LoVo (cell line): ENCODE data around the gene THAP8.
A peak's percentile ranks its signal among the peaks of the same experiment; 100 is the strongest.

ENCODE experiments used
- DNase-seq: peaks from one replicate; pipeline ENCODE4 v3.0.0-alpha.2; 2016; ENCODE audit warnings: low spot score

Gene THAP8

DNA sequence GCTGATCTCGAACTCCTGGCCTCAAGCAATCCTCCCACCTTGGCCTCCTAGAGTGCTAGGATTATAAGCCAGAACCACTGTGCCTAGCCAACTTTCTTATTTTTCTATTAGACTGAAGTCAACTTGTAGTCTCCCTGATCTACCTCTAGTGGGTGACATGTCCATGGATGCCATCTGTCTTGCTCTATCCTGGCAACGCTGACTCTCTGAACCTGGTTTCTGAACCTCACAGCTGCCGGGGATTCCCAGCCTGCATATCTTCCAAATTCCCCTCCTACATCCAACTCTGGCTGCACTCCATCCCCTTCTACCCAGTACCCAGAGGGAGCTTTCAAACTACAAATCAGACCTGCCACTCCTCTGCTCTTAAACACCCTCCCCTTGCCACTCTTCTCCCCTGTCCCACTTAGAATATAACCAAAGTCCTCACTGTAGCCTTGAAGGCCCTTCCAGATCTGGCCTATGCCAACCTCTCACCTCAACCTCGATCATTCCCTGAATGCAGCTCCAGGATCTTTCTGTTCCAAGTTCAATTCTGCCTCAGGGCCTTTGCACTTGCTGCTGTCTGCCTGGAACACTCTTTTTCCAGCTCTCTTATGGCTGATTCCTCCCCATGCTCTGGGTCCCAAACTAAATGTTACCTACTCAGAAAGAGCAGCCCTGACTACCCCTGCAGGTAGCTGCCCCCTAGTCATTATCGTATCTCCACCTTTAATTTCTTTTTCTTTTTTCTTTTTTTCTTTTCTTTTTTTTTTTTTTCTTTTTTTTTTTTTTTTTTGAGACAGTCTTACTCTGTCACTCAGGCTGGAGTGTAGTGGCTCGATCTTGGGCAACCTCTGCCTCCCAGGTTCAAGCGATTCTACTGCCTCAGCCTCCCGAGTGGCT is 23.6 kb downstream of the THAP8 start:
- DNase-seq, result no peak

DNA sequence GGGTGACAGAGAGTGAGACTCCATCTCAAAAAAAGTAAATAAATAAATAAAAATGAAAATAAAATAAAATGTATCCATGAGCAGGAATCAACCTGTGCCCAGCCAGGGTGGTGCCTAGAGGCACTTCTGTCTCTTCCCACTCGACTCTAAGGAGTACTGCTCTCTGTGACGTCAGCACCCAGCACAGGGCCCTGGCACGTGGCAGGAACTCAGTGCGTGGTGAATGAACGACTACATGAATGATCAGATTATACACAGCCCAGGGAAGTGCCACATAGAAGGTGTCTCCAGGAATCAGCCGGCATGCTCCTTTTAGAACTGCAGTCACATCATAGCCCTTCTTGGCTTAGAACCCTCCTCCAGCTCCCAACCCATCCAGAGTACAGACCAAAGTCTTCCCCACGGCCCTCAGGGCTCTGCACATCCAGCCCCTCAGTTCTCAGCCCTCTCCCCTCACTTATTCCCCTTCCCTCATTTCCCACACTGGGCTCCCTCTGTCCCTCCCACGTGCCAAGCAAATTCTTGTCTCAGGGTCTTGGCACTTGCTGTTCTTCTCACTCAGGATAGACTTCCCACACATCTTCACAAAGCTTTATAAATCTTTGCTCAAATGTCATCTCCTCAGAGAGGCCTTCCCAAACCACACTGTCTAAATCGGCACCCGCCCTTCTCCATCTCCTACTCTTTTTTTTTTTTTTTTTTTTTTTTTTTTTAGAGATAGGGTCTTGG is 25.6 kb downstream of the THAP8 start:
- no peak for DNase-seq

DNA sequence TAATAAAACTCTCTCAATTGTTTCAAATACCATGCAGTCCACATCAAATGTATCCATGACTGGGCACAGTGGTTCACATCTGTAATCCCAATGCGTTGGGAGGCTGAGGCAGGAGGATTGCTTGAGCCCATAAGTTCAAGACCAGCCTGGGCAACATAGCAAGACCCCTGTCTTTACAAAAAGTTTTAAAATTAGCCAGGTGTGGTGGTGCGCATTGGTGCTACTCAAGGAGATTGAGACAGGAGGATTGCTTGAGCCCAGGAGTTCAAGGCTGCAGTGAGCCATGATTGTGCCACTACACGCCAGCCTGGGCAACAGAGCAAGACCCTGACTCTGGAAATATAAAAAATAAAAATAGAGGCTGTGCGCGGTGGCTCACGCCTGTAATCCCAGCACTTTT is 26.4 kb downstream of the THAP8 start:
- no peak for DNase-seq

DNA sequence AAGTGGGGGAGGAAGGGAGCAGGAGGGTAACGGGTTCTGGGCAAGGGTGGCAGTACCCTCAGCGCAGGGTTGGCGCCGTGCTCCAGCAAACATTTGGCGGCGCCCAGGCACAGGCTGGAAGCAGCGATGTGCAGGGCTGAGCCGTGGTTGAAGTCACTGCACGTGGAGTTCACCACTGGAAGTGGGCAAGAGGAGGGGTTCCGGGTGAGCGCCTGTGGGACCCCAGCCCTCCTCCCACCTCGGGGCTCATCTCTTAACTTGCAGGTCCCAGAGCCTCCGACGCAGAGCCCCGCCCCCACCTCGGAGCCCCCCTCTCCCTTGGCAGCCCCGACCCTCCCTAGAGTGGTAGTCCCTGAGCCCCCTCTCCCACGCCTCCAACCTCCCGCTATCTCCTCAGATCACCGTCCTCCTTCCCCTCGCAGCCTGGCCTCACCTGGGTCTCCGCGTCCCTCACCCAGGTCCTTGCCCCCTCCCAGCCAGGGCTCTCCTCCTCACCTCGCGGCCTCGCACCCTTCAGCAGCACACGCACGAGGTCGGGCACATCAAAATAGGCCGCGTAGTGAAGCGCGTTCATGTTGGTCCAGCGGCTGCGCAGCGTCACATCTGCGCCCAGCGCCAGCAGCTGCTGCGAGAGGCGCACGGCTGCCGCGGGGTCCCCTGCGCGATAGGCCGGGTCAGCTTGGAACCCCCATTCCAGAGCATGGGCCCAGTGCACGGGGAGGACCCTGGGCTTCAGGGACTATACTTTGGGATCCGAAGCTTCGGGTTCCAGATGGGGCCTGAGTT is 27.8 kb downstream of the THAP8 start:
- no peak for DNase-seq

DNA sequence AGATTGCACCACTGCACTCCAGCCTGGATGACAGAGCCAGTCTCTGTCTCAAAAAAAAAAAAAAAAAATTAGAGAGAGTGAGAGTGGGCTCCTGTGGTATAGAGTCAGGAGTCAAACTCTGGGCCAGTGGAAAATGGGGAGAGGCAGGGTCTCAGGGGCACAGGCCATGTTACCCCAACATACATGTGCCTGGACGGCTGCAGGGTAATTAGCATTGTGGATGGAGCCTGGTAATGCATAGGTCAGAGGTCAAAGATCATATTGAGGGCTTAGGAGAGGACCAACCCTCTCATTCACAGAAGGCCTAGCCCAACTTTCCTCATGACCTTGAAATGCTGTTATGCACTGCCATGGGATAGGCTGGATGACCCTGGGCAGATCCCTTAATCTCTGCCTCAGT is 28.5 kb downstream of the THAP8 start:
- no peak for DNase-seq

DNA sequence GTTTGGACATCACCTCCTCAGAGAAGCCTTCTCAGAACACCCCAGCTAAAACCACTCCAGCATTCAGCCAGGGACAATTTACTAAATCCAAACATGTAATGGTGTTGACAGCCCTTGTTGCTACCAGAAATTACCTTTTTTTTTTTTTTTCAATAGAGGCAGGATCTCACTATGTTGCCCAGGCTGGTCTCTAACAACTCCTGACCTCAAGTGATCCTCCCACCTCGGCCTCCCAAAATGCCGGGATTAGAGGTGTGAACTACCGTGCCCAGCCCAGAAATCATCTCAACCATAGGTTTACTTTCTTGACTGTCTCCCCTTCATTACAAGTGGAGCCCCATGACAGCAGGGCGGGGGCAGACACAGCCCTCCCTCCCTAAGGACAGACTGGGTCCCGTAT is 30.7 kb downstream of the THAP8 start:
- DNase-seq, result no peak

DNA sequence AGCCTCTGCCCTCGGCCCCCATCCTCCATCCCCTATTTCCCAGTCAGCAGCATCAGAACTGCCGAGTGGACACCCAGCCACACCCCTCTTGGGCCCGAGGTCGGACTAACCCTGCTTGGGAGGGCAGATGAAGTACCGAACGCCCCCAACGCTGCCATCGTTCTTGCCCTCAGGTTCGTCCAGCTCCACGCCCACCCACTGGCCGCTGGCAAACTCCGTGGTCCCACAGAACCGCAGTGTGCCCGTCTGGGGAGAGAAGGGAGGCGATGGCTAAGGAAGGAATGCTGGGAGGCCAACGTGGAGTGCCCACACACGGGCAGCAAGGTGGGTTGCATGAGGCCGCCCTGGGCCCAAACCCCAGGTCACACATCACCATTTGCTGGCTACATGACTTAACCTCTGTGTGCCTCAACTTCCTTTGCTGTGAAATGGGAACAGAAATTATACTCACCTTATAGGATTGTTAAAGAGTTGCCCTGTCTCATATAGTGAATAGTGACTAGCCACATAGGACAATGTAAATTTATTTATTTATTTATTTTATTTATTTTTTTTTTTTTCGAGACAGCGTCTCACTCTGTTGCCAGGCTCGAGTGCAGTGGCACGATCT is 34.9 kb downstream of the THAP8 start:
- no peak for DNase-seq

DNA sequence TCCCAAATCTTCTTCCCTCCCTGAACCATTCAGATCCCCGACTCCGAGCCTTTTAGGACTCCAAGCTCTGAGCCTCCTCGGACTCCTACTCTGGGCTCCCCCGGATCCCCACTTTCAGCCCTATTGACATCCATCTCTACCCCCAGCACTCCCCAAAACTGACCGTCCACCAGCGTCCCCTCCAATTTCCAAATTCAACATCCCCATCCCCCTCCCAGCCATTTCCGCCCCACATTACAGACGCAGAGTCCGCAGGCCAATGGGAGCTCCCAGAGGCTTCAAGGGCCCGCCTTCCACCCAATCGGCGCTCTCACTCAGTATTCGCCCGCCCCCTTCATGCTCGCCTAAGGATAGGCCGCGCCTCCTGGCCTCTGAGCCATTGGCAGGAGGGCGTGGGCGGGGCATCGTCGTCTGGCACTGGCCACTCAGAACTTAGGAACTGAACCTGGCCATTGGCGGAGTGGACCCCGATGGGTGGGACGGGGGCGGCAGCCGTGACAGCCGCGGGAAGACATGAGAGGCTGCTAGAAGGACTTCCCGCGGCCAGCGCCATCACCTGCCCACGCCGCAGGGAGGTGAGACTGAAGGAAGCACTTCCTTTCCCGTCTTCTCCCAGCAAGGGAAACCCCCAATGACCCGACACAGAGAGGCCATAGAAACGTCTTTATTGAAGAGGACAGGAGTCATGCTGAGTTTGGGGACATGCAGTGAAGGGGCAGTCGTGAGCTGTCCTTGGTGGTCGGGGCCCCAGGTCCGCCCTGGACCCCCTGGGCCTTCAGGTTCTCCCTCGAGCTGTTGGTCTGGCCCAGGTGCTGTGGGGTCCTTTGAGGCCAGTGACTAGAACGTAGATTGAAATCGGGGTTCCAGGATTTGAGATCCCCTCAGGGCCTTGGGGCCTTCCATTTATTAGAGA is 39.8 kb downstream of the THAP8 start, which contains the start of gene ALKBH6:
ALKBH6 (minus strand) TSS at position 202 of the 913 bp plus-strand sequence. CDS start 816 bp downstream, outside the sequence.
- peak; percentile 99 for DNase-seq

DNA sequence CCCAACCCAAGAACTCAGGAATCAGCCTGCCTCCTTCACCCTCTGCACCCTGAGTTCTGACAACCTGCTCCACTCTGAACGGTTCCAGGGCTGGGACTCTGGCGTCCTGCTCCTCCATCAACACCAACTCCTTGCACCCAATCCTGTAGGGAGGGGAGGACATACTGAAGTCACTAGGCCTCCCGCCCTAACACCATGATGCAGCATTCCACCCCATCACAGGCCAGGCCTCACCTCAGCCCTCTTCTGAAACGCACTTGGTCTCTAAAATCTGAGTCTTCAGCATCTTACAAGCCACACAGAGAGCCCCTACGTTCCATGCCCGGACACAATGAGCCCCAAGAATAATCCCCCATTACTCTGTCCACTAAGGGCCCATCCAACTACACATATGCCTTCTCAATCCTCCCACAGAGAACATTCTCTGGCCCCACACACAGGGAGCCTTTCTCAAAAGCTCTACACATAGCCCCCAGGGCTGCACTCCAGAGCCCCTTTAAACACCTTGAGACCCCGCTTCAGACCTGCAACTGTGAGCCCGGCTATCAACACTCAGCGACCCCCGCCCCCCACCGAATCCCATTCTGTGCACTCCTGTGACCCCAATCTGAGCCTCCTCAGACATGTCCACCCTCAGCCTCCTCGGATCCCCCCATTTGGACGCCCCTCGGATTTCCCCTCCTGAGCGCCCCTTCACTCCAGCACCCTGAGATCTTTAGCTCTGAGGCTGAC is 40.6 kb downstream of the THAP8 start:
- DNase-seq, result no peak

DNA sequence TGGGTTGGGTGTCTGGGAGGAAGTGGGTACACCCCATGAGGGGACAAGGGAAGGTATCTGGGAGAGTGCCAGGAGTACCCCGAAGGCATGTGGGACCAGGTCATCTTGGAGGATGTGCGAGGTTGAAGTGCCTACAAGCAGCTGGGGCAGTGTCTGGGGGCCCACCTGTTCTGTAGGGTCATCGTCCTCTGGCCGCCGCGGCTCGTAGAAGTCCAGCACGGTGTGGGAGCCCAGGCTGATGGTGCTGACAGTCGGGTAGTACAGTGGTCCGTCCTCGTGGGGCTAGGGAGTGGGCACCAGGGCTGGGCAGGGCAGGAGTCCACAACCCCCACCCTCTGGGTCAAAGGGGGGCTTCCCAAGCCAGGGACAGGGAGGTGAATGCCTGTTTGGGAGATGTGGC is 43.7 kb downstream of the THAP8 start:
- no peak for DNase-seq

DNA sequence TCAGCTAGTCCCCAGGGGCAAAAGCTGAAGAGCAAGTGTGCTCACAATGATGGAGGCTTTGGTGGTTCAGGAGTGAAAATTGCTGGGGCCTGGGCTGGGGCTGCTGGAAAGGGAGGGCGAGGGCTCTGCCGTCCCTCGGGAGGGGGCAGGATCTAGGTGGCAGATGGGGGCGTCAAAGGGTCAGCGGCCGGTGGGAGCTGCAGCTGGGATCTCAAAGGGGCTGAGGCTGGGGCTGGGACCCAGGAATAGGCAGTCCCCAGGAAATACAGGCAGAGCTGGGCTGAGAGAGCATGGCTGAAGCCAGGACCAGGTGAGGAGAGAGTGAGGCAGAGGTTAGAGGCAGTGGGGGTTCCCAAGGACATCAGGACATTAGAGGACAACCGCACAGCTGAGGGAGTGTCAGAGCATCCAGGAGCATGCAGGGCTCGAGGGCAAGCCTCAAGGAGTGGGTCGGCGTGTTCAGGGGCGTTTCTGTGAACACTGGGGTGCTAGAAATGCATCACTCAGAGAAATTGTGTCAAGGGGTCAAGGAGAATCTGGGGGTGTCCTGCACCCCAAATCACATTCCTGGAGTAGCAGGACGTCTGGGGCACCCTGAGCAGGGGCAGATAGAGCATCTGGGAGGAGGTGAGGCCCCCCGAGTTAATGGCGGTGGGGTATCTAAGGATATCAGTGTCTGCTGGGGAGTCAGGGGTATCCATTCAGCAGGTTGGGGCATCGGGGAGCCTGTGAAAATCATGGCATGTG is 44.3 kb downstream of the THAP8 start:
- no peak for DNase-seq

DNA sequence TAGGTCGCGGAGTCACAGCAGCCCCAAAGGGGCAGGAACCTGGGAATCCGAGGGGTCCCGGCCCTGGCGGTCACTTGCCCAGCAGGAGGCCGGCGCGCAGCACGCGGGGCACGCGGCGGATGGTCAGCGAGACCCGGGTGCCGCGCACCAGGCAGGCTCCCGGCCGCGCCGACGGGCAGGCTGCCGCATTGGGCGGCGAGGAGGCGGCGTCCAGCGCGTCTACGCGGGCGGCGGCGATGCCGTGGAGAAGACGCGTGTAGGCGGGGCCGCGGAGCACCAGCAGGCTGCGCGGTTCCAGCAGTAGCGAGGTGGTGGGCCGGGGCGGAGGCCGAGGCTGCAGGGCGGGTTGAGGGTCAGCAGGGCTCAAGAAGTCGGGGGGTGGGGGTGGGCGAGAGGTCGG is 44.9 kb downstream of the THAP8 start:
- no peak for DNase-seq

DNA sequence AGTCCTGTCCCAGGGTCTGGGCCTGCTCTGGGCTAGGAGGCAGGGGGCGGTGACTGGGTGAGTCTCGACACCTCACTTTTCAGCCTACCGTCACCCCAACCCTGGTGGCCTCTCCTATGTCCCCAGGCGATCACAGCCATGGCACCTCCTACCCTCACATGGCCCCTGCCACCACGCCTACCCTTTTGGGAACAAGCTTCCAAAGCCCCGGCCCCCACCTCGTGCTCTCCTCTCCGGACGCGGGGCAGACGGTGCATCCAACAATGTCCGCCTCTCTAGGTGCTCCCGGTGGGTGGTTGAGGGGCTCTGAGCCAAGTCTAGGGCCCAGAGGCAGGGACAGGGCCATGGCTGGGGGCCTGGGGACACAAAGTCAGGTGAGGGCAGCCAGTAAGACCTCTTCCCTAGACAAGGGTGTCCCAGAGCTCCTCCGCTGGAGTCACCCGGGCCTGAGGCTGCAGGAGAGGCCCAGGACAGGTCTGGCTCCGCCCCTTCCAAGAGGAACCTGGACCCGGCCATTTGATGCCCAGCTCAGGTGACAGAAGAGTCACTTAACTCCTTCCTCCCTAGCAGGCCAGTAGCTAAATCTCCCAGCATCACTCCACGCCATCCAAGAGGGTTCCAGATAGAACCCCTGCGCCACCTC is 45.6 kb downstream of the THAP8 start, which contains the start of gene SYNE4:
SYNE4 (minus strand) TSS at position 478 of the 643 bp plus-strand sequence; CDS start at position 346, 132 bp downstream.
- DNase-seq, result no peak

DNA sequence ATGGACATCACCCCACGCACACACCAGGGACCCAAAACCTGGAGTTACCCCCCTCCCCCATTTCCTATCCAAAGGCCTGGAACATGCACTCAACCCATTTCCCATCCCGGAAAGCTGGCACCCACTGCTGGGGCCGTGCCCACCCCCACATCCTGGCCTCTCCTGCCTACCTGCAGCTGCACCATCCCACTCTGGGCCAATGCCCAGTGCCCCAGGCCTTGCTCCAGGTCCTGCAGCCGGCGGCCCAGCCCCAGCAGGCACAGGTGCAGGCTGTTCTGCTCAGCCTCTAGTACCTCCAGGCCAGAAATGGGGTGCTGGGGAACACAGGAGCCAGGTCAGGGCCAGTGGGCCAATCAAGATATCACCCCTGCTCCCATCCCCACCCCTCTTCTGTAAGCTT is 47.1 kb downstream of the THAP8 start:
- no peak for DNase-seq

DNA sequence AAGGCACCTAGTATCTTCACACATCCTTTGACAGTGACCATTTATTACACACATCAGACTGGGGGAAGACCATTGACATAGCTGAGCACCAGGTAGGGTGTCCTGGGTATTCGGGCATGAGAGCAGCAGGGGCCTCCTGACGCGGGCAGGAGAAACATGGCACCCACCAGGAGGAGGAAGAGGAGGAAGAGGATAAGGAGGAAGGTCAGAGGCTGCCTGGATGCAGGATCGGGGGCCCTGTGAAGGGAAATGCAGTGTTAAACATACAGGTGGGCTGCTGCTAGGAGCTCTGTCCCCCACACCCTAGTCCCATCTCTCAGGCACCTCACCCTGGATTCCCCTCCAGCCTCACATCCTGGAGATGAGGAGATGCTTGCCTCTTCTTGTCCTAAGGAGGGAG is 50.8 kb downstream of the THAP8 start:
- no peak for DNase-seq

DNA sequence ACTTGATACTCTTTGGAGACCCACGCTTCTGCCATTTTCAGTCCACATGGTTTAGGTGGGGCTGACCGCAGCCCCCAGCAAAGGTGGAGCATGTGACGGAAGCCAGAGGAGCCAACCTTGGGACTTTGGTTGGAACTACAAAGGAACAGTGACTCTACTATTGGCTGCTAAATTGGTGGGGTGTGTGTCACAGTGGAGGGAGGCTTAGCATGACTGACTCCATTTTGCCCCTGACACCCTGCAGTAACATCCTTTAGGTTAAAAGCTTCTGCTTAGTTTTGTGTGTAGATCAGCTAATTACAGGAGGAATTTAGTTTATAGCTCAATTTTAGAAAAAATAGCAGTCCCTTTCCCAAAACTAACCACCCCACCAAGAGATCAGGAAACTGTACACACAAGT is 52.5 kb downstream of the THAP8 start:
- DNase-seq, result no peak

DNA sequence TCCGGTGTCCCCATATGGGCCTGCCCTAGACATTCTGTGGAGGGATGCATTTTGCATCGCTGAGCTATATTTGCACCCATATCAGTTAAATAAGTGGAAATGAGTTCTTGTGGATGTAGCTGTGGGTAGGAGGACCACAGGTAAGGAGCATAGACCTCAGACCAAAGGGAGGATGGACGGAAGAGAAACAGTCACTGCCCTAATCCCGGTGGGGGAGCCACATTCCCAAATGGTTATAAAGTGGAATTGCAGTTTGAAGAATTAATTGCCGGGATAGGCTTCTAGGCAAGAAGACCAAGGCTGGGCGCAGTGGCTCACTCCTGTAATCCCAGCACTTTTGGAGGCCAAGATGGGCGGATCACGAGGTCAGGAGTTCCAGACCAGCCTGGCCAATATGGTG is 57.3 kb downstream of the THAP8 start:
- DNase-seq, result no peak

DNA sequence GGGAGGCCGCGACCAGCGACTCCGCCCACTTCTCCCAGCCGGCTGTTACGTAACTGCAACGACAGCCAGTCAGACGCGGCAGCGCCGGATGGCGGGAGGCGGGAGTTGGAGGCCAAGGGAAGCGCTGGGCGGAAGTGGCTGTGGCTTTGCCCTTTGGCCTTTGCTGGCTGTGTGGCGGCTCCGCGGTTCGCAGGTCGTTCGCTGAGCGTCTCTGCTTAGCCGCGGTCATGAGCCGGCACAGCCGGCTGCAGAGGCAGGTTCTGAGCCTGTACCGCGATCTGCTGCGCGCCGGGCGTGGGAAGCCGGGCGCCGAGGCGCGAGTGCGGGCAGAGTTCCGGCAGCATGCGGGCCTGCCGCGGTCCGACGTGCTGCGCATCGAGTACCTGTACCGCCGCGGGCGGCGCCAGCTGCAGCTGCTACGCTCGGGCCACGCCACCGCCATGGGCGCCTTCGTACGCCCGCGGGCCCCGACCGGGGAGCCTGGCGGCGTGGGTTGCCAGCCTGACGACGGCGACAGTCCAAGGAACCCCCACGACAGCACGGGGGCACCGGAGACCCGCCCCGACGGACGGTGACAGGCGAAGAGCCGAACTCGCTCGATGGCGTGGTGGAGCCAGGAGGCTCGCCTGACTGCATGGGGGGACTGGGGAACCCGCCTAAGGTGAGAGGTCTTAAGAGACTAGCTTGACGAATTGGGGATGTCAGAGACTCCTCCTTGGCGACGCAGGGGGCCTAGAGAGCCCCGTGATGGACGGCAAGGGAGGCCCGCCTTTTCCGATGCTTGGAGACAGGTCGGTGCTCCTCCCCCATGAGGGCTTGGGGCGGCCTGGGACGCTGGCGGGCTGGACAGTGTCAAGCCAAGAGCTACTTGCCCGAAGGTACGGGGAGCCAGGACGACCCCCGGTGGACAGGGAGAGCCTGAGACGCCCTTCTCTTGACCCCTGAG is 58.8 kb downstream of the THAP8 start, which contains the start of gene SDHAF1:
SDHAF1 (plus strand) TSS at position 141 of the 946 bp plus-strand sequence; CDS start at position 228, 87 bp downstream.
- DNase-seq, result peak; percentile 96
